IMR-90 (cell line): Measurements from ENCODE around the gene SELENOO. TPM values are rescaled to one million over a fixed set of nuclear protein-coding genes. Genes with fewer than 3 reads are reported as not detected.

Experiments
- ATAC-seq: fragments of 200-7000 bp; cut with Tn5 transposase; 2 replicates; pipeline ENCODE4 v1.9.1; 2020; ENCODE audit warnings: low read depth, mild to moderate bottlenecking, moderate library complexity
- BruUV-seq: library from RNA; stranded (reverse); fragments of 400-500 nt; replicated peaks from 2 replicates; lab custom pipeline; 2021; lab: Mats Ljungman, UMichigan
- CTCF ChIA-PET: fragments of 300-600 bp; formaldehyde crosslinking; extraction: SDS; loops from one replicate; lab custom pipeline; 2021; ENCODE audit warnings: antibody characterized with exemption; lab: Yijun Ruan, JAX
- POLR2A ChIA-PET: fragments of 300-600 bp; sonication (Branson Sonifier 250); formaldehyde crosslinking; loops from one replicate; lab custom pipeline; 2022; ENCODE audit warnings: antibody characterized with exemption; ENCODE audit not compliant: unreplicated experiment; lab: Charles Lee
- DNase-seq: peaks from one replicate; pipeline ENCODE4 v3.0.0; 2013
- H2AFZ ChIP-seq: replicated peaks from 2 replicates; pipeline ENCODE3; 2013; ENCODE audit warnings: low read length, mild to moderate bottlenecking; ENCODE audit not compliant: poor library complexity
- H2AK5ac ChIP-seq: 2 replicates; pipeline ENCODE4 v1.6.1; 2013; ENCODE audit warnings: low read depth, low read length, inconsistent platforms
- H2AK9ac ChIP-seq: replicated peaks from 2 replicates; pipeline ENCODE3; 2013; ENCODE audit warnings: mild to moderate bottlenecking, low read depth, low read length, moderate library complexity; ENCODE audit not compliant: poor library complexity
- H2BK120ac ChIP-seq: 2 replicates; pipeline ENCODE4 v1.6.1; 2013; ENCODE audit warnings: low read depth, low read length, inconsistent platforms
- H2BK15ac ChIP-seq: 3 replicates; pipeline ENCODE4 v1.6.1; 2013; ENCODE audit warnings: low read depth, low read length, inconsistent platforms
- H2BK20ac ChIP-seq: 2 replicates; pipeline ENCODE4 v1.6.1; 2013; ENCODE audit warnings: low read depth, mild to moderate bottlenecking, inconsistent platforms, low read length, moderate library complexity
- H2BK5ac ChIP-seq: 2 replicates; pipeline ENCODE4 v1.6.1; 2013; ENCODE audit warnings: mild to moderate bottlenecking, low read depth, low read length, inconsistent platforms; ENCODE audit not compliant: poor library complexity, severe bottlenecking
- H3K14ac ChIP-seq: replicated peaks from 2 replicates; pipeline ENCODE4 v1.6.1; 2013; ENCODE audit warnings: low read depth, low read length, inconsistent platforms
- H3K18ac ChIP-seq: 2 replicates; pipeline ENCODE4 v1.6.1; 2013; ENCODE audit warnings: low read depth, low read length, control low read depth
- H3K23ac ChIP-seq: 2 replicates; pipeline ENCODE4 v1.6.1; 2013; ENCODE audit warnings: low read depth, low read length, inconsistent platforms
- H3K27ac ChIP-seq: 2 replicates; pipeline ENCODE4 v1.5.1; 2013; ENCODE audit warnings: mild to moderate bottlenecking, control low read depth, low read length; ENCODE audit not compliant: insufficient read depth
- H3K27me3 ChIP-seq: 2 replicates; pipeline ENCODE4 v1.6.1; 2013; ENCODE audit warnings: low read length; ENCODE audit not compliant: control insufficient read depth, insufficient read depth
- H3K36me3 ChIP-seq: 2 replicates; pipeline ENCODE4 v1.6.1; 2013; ENCODE audit warnings: low read length, mixed read lengths; ENCODE audit not compliant: control insufficient read depth, insufficient read depth
- H3K4ac ChIP-seq: 2 replicates; pipeline ENCODE4 v1.6.1; 2013; ENCODE audit warnings: low read depth, low read length, inconsistent platforms
- H3K4me1 ChIP-seq: 2 replicates; pipeline ENCODE4 v1.6.1; 2013; ENCODE audit warnings: low read length, mixed read lengths; ENCODE audit not compliant: control insufficient read depth, insufficient read depth
- H3K4me2 ChIP-seq: 2 replicates; pipeline ENCODE4 v1.6.1; 2013; ENCODE audit warnings: low read depth, mild to moderate bottlenecking, control low read depth, low read length, moderate library complexity
- H3K4me3 ChIP-seq: 2 replicates; pipeline ENCODE4 v1.5.1; 2013; ENCODE audit warnings: low read depth, mild to moderate bottlenecking, control low read depth, low read length, moderate library complexity; ENCODE audit not compliant: insufficient read depth
- H3K56ac ChIP-seq: 2 replicates; pipeline ENCODE4 v1.6.1; 2013; ENCODE audit warnings: low read length, inconsistent platforms; ENCODE audit not compliant: insufficient read depth; ENCODE audit errors: extremely low read depth
- H3K79me1 ChIP-seq, 2 experiments: 2 replicates each; pipeline ENCODE4 v1.6.1; 2013; ENCODE audit warnings: low read length in 2 of 2, inconsistent platforms in 1 of 2, low read depth in 1 of 2
- H3K9ac ChIP-seq: 2 replicates; pipeline ENCODE4 v1.6.1; 2013; ENCODE audit warnings: low read depth, low read length, control low read depth
- H3K9me1 ChIP-seq: 2 replicates; pipeline ENCODE4 v1.6.1; 2013; ENCODE audit warnings: low read length, inconsistent platforms; ENCODE audit not compliant: insufficient read depth
- H3K9me3 ChIP-seq: 2 replicates; pipeline ENCODE4 v1.6.1; 2013; ENCODE audit warnings: low read length; ENCODE audit not compliant: control insufficient read depth, insufficient read depth
- H4K20me1 ChIP-seq: 2 replicates; pipeline ENCODE4 v1.6.1; 2013; ENCODE audit warnings: low read length, inconsistent platforms; ENCODE audit not compliant: insufficient read depth
- H4K5ac ChIP-seq: 2 replicates; pipeline ENCODE4 v1.6.1; 2013; ENCODE audit warnings: mild to moderate bottlenecking, low read depth, low read length, control low read depth
- H4K8ac ChIP-seq, 2 experiments: 2 replicates each; pipeline ENCODE4 v1.6.1; 2013; ENCODE audit warnings: low read depth in 2 of 2, low read length in 2 of 2, control low read depth in 1 of 2, inconsistent platforms in 1 of 2
- H4K91ac ChIP-seq: 2 replicates; pipeline ENCODE4 v1.6.1; 2013; ENCODE audit warnings: low read depth, low read length, inconsistent platforms; ENCODE audit not compliant: insufficient read depth
- BHLHE40 ChIP-seq: fragments of 150-350 bp; IDR thresholded peaks from 2 replicates; pipeline ENCODE4 v1.6.1; 2016; ENCODE audit warnings: mild to moderate bottlenecking, low read depth, low read length
- CEBPB ChIP-seq: IDR thresholded peaks from 2 replicates; pipeline ENCODE4 v1.6.1; 2012; ENCODE audit warnings: low read depth, low read length, improper control_type of control experiment
- CHD1 ChIP-seq: IDR thresholded peaks from 2 replicates; pipeline ENCODE4 v1.6.1; 2012; ENCODE audit warnings: low read depth, low read length, improper control_type of control experiment
- CTCF ChIP-seq: conservative IDR thresholded peaks from 2 replicates; pipeline ENCODE4 v1.5.1; 2012; ENCODE audit warnings: mild to moderate bottlenecking, low read depth, low read length, improper control_type of control experiment
- ELK1 ChIP-seq: fragments of 150-350 bp; IDR thresholded peaks from 2 replicates; pipeline ENCODE4 v1.6.1; 2016; ENCODE audit warnings: low read depth, mild to moderate bottlenecking, low read length, moderate library complexity, borderline replicate concordance
- FOS ChIP-seq: fragments of 150-350 bp; IDR thresholded peaks from 2 replicates; pipeline ENCODE4 v1.6.1; 2016; ENCODE audit warnings: low read depth, low read length
- MAFK ChIP-seq: IDR thresholded peaks from 2 replicates; pipeline ENCODE4 v1.6.1; 2012; ENCODE audit warnings: low read depth, low read length, improper control_type of control experiment
- MAZ ChIP-seq: IDR thresholded peaks from 2 replicates; pipeline ENCODE4 v1.6.1; 2012; ENCODE audit warnings: low read depth, mild to moderate bottlenecking, low read length, improper control_type of control experiment, moderate library complexity, borderline replicate concordance
- MXI1 ChIP-seq: IDR thresholded peaks from 2 replicates; pipeline ENCODE4 v1.6.1; 2012; ENCODE audit warnings: low read depth, mild to moderate bottlenecking, low read length, moderate library complexity, borderline replicate concordance
- NFE2L2 ChIP-seq: fragments of 150-350 bp; IDR thresholded peaks from 2 replicates; pipeline ENCODE4 v1.6.1; 2016; ENCODE audit warnings: low read depth, mild to moderate bottlenecking, low read length
- POLR2A ChIP-seq: IDR thresholded peaks from 2 replicates; pipeline ENCODE4 v1.6.1; 2012; ENCODE audit warnings: mild to moderate bottlenecking, low read depth, low read length
- RAD21 ChIP-seq: IDR thresholded peaks from 2 replicates; pipeline ENCODE4 v1.6.1; 2012; ENCODE audit warnings: low read length, improper control_type of control experiment
- RCOR1 ChIP-seq: IDR thresholded peaks from 2 replicates; pipeline ENCODE4 v1.6.1; 2012; ENCODE audit warnings: mild to moderate bottlenecking, low read length, improper control_type of control experiment; ENCODE audit not compliant: insufficient replicate concordance
- SMC3 ChIP-seq: fragments of 150-350 bp; IDR thresholded peaks from 2 replicates; pipeline ENCODE4 v1.6.1; 2016; ENCODE audit warnings: low read depth, mild to moderate bottlenecking, antibody characterized with exemption, low read length, moderate library complexity
- USF2 ChIP-seq: fragments of 150-350 bp; IDR thresholded peaks from 2 replicates; pipeline ENCODE4 v1.6.1; 2017; ENCODE audit warnings: mild to moderate bottlenecking, antibody characterized with exemption, low read length, low read depth
- WGBS, 2 experiments: methylation state at CpG; one replicate each; pipeline versions ENCODE4 v1.1.5 to v1.1.7; 2013; ENCODE audit warnings: missing lambda C conversion rate in 2 of 2; ENCODE audit not compliant: insufficient read length in 1 of 2; ENCODE audit errors: extremely low coverage in 2 of 2; 5-methylcytosine and 5-hydroxymethylcytosine counted together
- dilution Hi-C: fragments of 300-500 bp; cut with HindIII; formaldehyde crosslinking; loops from one replicate; pipeline ENCODE4 v1.14.3; 2018; ENCODE audit warnings: low sequenced_read_pairs; ENCODE audit not compliant: unreplicated experiment
- in situ Hi-C: fragments of 300-500 bp; cut with MboI; formaldehyde crosslinking; loops from 3 replicates; pipeline ENCODE4 v1.14.3; 2019; ENCODE audit warnings: low sequenced_read_pairs, inconsistent platforms, mixed read lengths
- intact Hi-C: fragments of 100-400 bp; cut with micrococcal nuclease; formaldehyde crosslinking; loops from 2 replicates; pipeline ENCODE4 v1.10.0; 2022
- polyA plus RNA-seq, 3 experiments: library from polyadenylated mRNA; depleted of rRNA; stranded (reverse); fragments of >200 nt; gene quantifications; 2 replicates each; pipeline ENCODE4 v1.2.3, GENCODE V29; 2012; ENCODE audit warnings: low replicate concordance in 1 of 3
- total RNA-seq: library from RNA; depleted of rRNA; stranded (reverse); fragments of >200 nt; gene quantifications from 2 replicates; pipeline ENCODE4 v1.2.3, GENCODE V29; 2012

The SELENOO gene
- total and polyA plus RNA-seq, 2 of the 4 experiments (the other 2 are of a cell fraction): 10.4 to 21.4 TPM

- peak overlapping the region; percentile 24 for H2AK9ac ChIP-seq
- peaks cover 31% of the 10 kb centered on the region for H4K20me1 ChIP-seq
- intact Hi-C loops (no loop called here), dilution Hi-C loops (no loop called here), in situ Hi-C loops (no loop called here)
- no peak overlapping the region for H4K8ac ChIP-seq
- WGBS, 2 experiments: 100% methylated on average over 2 of the region's 16 CpGs; no CpG with 5 or more reads in 1 of the 2 experiments
- H3K9ac ChIP-seq: no peak overlapping the region
- peaks cover 11% of the 10 kb centered on the region for H3K4me1 ChIP-seq
- no peak for ATAC-seq
- no peak for DNase-seq
- no TSS peak for BruUV-seq
- H4K5ac ChIP-seq: no peak overlapping the region
- H2BK20ac ChIP-seq: no peak overlapping the region
- no peak overlapping the region for H3K23ac ChIP-seq
- H3K14ac ChIP-seq: no peak overlapping the region
- no peak overlapping the region for H3K4ac ChIP-seq
- H2BK15ac ChIP-seq: no peak overlapping the region
- no peak overlapping the region for H3K56ac ChIP-seq
- no peaks in the 10 kb centered on the region for H3K27me3 ChIP-seq
- no peak overlapping the region for H3K4me2 ChIP-seq
- ChIA-PET POLR2A (no interaction called here), CTCF (no interaction called here)
- no peak overlapping the region for H2AK5ac ChIP-seq
- no peaks in the 10 kb centered on the region for H3K9me3 ChIP-seq
- H3K9me1 ChIP-seq: peaks cover 2% of the 10 kb centered on the region; the same call in 1 of the 2 replicates
- no peak overlapping the region for H2BK5ac ChIP-seq
- peaks cover 9 to 40% of the 10 kb centered on the region in 2 experiments; a peak in 3 of 4 replicates for H3K79me1 ChIP-seq
- no peak overlapping the region for H3K4me3 ChIP-seq
- no peak overlapping the region for H2AFZ ChIP-seq
- no peak overlapping the region for H3K27ac ChIP-seq
- H4K91ac ChIP-seq: no peak overlapping the region
- peaks cover 35% of the 10 kb centered on the region; the same call in 1 of the 2 replicates for H3K36me3 ChIP-seq
- no peak overlapping the region for H2BK120ac ChIP-seq
- TF ChIP-seq CEBPB (no peak), CTCF (no peak), MAFK (no peak), NFE2L2 (no peak), SMC3 (no peak), CHD1 (no peak), MAZ (no peak), BHLHE40 (no peak), RAD21 (no peak), RCOR1 (no peak), MXI1 (no peak), FOS (no peak), ELK1 (no peak), USF2 (no peak), POLR2A (no peak)
- H3K18ac ChIP-seq: no peak overlapping the region
Observed at GRCh38 chr22:50257041-50257440, 56.2 kb downstream of the SELENOO start.
